ENCODE data around the gene TBX1. TPM values are rescaled to one million over a fixed set of nuclear protein-coding genes. Genes with fewer than 3 reads are reported as not detected.

Gene TBX1
- total and polyA plus RNA-seq, 2 of the 13 experiments (the other 11 are each of a cell fraction or from before 2014, with no cell fraction given) = not detected

DNA sequence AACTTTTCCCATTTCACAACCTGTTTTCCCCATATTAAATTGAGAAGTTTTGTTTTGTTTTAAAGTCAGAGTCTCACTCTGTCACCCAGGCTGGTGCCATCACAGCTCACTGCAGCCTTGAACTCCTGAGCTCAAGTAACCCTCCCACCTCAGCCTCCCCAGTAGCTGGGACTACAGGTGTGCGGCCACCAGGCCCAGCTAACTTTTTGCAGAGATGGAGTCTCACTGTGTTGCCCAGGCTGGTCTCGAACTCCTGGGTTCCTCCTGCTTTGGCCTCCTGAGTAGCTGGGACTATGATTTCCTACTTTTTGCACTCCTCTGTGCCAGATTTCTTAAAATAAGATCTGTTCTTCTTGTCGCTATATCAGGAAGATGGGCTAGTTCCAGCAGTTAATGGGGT is 49.2 kb downstream of the TBX1 start:
- H3K27me3 ChIP-seq (ENCODE audit: control insufficient read depth in 1 of 2, insufficient read depth in 2 of 2, low read length in 2 of 2) = no peaks in the 10 kb centered on the region
- intact Hi-C loops (cut with micrococcal nuclease; ENCODE audit: unreplicated experiment) = no loop called here
- no peak for DNase-seq (ENCODE audit: low spot score)
- no peaks in the 10 kb centered on the region for H4K20me1 ChIP-seq (ENCODE audit: insufficient read depth, low read length)
- ChIA-PET CTCF (ENCODE audit: low intra/inter-chr PET ratio, low total read pairs) (no interaction called here), POLR2A (no interaction called here)
- no peaks in the 10 kb centered on the region for H3K9me3 ChIP-seq (ENCODE audit: low read length)
- H3K4me1 ChIP-seq (ENCODE audit: insufficient read depth, low read length) = no peaks in the 10 kb centered on the region
- ATAC-seq = no peak; the same call in 2 of the 3 replicates
- no peaks in the 10 kb centered on the region for H3K79me2 ChIP-seq (ENCODE audit: insufficient read depth, low read length)
- no peak overlapping the region for H3K4me3 ChIP-seq (replicated peaks in 1 of 3; ENCODE audit: insufficient read depth in 1 of 3, low read depth in 2 of 3, low read length in 3 of 3)
- 94% methylated on average over 2 of the region's 3 CpGs for WGBS (ENCODE audit: low lambda C conversion rate)
- H3K27ac ChIP-seq (ENCODE audit: extremely low read length, insufficient read depth, low read length) = no peak overlapping the region
- in situ Hi-C loops (cut with HindIII; ENCODE audit: extremely low pct_ligation_motif_present, low pct_unique_long_range_greater_than_20kb) = no loop called here
- H3K4me2 ChIP-seq (ENCODE audit: low read depth, low read length) = no peak overlapping the region
- no peaks in the 10 kb centered on the region for H3K36me3 ChIP-seq (replicated peaks in 1 of 2; ENCODE audit: control insufficient read depth in 1 of 2, insufficient read depth in 2 of 2, low read length in 2 of 2)
- no peak overlapping the region for H2AFZ ChIP-seq (ENCODE audit: low read length)
- H3K9ac ChIP-seq (ENCODE audit: insufficient read depth, low read depth, low read length) = no peak overlapping the region
- no TSS peak for BruUV-seq (replicated peaks)
- FAIRE-seq = no peak
- no peak for TF ChIP-seq YEATS2 (CRISPR knock-in tag; IDR thresholded peaks at IDR 0.05; ENCODE audit: borderline replicate concordance)
- no peak for TF ChIP-seq ZNF224 (CRISPR knock-in tag; IDR thresholded peaks at IDR 0.05)
- no peak for TF ChIP-seq ZNF772 (CRISPR knock-in tag; IDR thresholded peaks at IDR 0.05)
- TF ChIP-seq MEIS1 (CRISPR knock-in tag; IDR thresholded peaks at IDR 0.05; ENCODE audit: borderline replicate concordance) = no peak
- no peak for TF ChIP-seq ZNF234 (CRISPR knock-in tag; conservative IDR thresholded peaks at IDR 0.05)
- TF ChIP-seq, protein P1, sequence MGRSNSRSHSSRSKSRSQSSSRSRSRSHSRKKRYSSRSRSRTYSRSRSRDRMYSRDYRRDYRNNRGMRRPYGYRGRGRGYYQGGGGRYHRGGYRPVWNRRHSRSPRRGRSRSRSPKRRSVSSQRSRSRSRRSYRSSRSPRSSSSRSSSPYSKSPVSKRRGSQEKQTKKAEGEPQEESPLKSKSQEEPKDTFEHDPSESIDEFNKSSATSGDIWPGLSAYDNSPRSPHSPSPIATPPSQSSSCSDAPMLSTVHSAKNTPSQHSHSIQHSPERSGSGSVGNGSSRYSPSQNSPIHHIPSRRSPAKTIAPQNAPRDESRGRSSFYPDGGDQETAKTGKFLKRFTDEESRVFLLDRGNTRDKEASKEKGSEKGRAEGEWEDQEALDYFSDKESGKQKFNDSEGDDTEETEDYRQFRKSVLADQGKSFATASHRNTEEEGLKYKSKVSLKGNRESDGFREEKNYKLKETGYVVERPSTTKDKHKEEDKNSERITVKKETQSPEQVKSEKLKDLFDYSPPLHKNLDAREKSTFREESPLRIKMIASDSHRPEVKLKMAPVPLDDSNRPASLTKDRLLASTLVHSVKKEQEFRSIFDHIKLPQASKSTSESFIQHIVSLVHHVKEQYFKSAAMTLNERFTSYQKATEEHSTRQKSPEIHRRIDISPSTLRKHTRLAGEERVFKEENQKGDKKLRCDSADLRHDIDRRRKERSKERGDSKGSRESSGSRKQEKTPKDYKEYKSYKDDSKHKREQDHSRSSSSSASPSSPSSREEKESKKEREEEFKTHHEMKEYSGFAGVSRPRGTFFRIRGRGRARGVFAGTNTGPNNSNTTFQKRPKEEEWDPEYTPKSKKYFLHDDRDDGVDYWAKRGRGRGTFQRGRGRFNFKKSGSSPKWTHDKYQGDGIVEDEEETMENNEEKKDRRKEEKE (IDR thresholded peaks at IDR 0.05) = no peak
- TF ChIP-seq, protein P2, sequence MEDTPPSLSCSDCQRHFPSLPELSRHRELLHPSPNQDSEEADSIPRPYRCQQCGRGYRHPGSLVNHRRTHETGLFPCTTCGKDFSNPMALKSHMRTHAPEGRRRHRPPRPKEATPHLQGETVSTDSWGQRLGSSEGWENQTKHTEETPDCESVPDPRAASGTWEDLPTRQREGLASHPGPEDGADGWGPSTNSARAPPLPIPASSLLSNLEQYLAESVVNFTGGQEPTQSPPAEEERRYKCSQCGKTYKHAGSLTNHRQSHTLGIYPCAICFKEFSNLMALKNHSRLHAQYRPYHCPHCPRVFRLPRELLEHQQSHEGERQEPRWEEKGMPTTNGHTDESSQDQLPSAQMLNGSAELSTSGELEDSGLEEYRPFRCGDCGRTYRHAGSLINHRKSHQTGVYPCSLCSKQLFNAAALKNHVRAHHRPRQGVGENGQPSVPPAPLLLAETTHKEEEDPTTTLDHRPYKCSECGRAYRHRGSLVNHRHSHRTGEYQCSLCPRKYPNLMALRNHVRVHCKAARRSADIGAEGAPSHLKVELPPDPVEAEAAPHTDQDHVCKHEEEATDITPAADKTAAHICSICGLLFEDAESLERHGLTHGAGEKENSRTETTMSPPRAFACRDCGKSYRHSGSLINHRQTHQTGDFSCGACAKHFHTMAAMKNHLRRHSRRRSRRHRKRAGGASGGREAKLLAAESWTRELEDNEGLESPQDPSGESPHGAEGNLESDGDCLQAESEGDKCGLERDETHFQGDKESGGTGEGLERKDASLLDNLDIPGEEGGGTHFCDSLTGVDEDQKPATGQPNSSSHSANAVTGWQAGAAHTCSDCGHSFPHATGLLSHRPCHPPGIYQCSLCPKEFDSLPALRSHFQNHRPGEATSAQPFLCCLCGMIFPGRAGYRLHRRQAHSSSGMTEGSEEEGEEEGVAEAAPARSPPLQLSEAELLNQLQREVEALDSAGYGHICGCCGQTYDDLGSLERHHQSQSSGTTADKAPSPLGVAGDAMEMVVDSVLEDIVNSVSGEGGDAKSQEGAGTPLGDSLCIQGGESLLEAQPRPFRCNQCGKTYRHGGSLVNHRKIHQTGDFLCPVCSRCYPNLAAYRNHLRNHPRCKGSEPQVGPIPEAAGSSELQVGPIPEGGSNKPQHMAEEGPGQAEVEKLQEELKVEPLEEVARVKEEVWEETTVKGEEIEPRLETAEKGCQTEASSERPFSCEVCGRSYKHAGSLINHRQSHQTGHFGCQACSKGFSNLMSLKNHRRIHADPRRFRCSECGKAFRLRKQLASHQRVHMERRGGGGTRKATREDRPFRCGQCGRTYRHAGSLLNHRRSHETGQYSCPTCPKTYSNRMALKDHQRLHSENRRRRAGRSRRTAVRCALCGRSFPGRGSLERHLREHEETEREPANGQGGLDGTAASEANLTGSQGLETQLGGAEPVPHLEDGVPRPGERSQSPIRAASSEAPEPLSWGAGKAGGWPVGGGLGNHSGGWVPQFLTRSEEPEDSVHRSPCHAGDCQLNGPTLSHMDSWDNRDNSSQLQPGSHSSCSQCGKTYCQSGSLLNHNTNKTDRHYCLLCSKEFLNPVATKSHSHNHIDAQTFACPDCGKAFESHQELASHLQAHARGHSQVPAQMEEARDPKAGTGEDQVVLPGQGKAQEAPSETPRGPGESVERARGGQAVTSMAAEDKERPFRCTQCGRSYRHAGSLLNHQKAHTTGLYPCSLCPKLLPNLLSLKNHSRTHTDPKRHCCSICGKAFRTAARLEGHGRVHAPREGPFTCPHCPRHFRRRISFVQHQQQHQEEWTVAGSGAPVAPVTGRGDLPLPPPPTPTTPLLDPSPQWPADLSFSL (CRISPR knock-in tag; IDR thresholded peaks at IDR 0.05) = no peak
- TF ChIP-seq ZNF230 (CRISPR knock-in tag; IDR thresholded peaks at IDR 0.05) = no peak
- TF ChIP-seq NR3C1 (CRISPR knock-in tag; IDR thresholded peaks at IDR 0.05) = no peak
